ENCODE data around the gene B2M. TPM values are rescaled to one million over a fixed set of nuclear protein-coding genes. Genes with fewer than 3 reads are reported as not detected.

Gene B2M
- total and polyA plus RNA-seq, 10 of the 15 experiments (the other 5 are each of a cell fraction or from before 2014, with no cell fraction given), result 2,901 to 22,794 (median 8,374) TPM

DNA sequence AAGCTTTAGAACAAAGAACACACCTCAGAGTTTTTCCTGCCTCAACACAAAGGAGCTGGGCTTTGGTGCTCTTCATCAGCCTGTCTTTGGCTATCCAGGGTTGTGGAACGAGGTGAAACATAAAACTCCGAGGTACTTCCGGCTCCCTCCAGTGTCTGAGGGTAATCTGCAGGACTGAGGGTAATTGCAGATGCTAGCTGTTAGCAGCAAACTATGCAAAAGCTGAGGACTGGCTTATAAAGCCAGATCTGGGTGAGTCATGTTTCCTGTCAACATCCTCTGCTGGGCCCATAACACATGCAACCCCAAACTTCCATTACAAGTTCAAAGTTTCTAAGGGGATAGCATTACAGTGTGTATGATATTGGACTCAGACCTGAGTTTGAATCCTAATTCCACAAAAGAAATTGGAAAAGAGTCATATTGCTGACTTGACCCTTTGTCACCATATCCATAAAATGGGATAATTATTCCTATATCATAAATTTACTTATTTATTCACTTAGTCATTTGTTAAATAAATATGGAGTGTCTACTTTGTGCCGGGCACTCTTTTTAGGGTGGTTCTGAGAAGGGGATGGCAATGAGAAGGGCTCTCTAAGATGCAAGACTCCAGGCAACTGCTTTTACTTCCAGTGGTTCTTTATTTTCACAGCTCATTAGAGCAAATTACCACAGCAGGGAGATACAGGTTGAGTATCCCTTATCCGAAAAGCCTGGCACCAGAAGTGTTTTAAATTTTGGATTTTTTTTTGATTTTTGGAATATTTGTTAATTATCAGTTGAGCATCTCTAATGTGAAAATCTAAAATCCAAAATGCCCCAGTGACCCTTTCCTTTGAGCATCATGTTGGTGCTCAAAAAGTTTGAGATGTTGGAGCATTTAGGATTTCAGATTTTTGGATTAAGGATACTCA, 15.5 kb downstream of the B2M start (continued):
- TF ChIP-seq TBL1XR1 (IDR thresholded peaks at IDR 0.05; ENCODE audit: low read depth, low read length) (0 out of 2 replicates have a peak, but pooled peaks have one; percentile 69), POU2F2 (IDR thresholded peaks at IDR 0.05; ENCODE audit: borderline replicate concordance, low read depth, low read length) (peak; percentile 98), ZNF217 (IDR thresholded peaks at IDR 0.05) (no peak), HDGF (IDR thresholded peaks at IDR 0.05) (0 out of 2 replicates have a peak, but pooled peaks have one; percentile 27), ZSCAN29 (IDR thresholded peaks at IDR 0.05) (no peak), SP1 (IDR thresholded peaks at IDR 0.05; ENCODE audit: low read depth, low read length) (peak; percentile 64), MEF2A (IDR thresholded peaks at IDR 0.05; ENCODE audit: insufficient read depth, low read depth, low read length) (no peak), ASH2L (IDR thresholded peaks at IDR 0.05; ENCODE audit: borderline replicate concordance, low read depth) (no peak), IKZF2 (IDR thresholded peaks at IDR 0.05) (peak; percentile 44 to 50; a peak in 2 of 4 replicates), IRF4 (IDR thresholded peaks at IDR 0.05; ENCODE audit: low read depth, low read length) (no peak), POLR2AphosphoS2 (IDR thresholded peaks at IDR 0.05; ENCODE audit: low read depth, low read length) (peak; percentile 88), SMC3 (IDR thresholded peaks at IDR 0.05; ENCODE audit: borderline replicate concordance, low read length) (no peak), TCF3 (IDR thresholded peaks at IDR 0.05; ENCODE audit: borderline replicate concordance, insufficient read depth, low read depth, low read length) (peak; percentile 76; the same call in 1 of the 2 replicates), JUNB (IDR thresholded peaks at IDR 0.05) (peak; percentile 80), BRCA1 (IDR thresholded peaks at IDR 0.05; ENCODE audit: low read depth, low read length) (no peak), KAT2A (conservative IDR thresholded peaks at IDR 0.05; ENCODE audit: control insufficient read depth, low read depth, low read length) (no peak)
- TF ChIP-seq, protein P1, sequence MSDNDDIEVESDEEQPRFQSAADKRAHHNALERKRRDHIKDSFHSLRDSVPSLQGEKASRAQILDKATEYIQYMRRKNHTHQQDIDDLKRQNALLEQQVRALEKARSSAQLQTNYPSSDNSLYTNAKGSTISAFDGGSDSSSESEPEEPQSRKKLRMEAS (IDR thresholded peaks at IDR 0.05; ENCODE audit: low read depth, low read length), result no peak
- TF ChIP-seq, protein P2, sequence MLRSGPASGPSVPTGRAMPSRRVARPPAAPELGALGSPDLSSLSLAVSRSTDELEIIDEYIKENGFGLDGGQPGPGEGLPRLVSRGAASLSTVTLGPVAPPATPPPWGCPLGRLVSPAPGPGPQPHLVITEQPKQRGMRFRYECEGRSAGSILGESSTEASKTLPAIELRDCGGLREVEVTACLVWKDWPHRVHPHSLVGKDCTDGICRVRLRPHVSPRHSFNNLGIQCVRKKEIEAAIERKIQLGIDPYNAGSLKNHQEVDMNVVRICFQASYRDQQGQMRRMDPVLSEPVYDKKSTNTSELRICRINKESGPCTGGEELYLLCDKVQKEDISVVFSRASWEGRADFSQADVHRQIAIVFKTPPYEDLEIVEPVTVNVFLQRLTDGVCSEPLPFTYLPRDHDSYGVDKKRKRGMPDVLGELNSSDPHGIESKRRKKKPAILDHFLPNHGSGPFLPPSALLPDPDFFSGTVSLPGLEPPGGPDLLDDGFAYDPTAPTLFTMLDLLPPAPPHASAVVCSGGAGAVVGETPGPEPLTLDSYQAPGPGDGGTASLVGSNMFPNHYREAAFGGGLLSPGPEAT (IDR thresholded peaks at IDR 0.05; ENCODE audit: low read depth), result peak; percentile 45; the same call in 1 of the 2 replicates
- TF ChIP-seq, protein P3, sequence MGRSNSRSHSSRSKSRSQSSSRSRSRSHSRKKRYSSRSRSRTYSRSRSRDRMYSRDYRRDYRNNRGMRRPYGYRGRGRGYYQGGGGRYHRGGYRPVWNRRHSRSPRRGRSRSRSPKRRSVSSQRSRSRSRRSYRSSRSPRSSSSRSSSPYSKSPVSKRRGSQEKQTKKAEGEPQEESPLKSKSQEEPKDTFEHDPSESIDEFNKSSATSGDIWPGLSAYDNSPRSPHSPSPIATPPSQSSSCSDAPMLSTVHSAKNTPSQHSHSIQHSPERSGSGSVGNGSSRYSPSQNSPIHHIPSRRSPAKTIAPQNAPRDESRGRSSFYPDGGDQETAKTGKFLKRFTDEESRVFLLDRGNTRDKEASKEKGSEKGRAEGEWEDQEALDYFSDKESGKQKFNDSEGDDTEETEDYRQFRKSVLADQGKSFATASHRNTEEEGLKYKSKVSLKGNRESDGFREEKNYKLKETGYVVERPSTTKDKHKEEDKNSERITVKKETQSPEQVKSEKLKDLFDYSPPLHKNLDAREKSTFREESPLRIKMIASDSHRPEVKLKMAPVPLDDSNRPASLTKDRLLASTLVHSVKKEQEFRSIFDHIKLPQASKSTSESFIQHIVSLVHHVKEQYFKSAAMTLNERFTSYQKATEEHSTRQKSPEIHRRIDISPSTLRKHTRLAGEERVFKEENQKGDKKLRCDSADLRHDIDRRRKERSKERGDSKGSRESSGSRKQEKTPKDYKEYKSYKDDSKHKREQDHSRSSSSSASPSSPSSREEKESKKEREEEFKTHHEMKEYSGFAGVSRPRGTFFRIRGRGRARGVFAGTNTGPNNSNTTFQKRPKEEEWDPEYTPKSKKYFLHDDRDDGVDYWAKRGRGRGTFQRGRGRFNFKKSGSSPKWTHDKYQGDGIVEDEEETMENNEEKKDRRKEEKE (IDR thresholded peaks at IDR 0.05), result no peak
- TF ChIP-seq, protein P4, sequence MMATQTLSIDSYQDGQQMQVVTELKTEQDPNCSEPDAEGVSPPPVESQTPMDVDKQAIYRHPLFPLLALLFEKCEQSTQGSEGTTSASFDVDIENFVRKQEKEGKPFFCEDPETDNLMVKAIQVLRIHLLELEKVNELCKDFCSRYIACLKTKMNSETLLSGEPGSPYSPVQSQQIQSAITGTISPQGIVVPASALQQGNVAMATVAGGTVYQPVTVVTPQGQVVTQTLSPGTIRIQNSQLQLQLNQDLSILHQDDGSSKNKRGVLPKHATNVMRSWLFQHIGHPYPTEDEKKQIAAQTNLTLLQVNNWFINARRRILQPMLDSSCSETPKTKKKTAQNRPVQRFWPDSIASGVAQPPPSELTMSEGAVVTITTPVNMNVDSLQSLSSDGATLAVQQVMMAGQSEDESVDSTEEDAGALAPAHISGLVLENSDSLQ (IDR thresholded peaks at IDR 0.05), result no peak; the same call in 1 of the 2 replicates
- TF ChIP-seq, protein P5, sequence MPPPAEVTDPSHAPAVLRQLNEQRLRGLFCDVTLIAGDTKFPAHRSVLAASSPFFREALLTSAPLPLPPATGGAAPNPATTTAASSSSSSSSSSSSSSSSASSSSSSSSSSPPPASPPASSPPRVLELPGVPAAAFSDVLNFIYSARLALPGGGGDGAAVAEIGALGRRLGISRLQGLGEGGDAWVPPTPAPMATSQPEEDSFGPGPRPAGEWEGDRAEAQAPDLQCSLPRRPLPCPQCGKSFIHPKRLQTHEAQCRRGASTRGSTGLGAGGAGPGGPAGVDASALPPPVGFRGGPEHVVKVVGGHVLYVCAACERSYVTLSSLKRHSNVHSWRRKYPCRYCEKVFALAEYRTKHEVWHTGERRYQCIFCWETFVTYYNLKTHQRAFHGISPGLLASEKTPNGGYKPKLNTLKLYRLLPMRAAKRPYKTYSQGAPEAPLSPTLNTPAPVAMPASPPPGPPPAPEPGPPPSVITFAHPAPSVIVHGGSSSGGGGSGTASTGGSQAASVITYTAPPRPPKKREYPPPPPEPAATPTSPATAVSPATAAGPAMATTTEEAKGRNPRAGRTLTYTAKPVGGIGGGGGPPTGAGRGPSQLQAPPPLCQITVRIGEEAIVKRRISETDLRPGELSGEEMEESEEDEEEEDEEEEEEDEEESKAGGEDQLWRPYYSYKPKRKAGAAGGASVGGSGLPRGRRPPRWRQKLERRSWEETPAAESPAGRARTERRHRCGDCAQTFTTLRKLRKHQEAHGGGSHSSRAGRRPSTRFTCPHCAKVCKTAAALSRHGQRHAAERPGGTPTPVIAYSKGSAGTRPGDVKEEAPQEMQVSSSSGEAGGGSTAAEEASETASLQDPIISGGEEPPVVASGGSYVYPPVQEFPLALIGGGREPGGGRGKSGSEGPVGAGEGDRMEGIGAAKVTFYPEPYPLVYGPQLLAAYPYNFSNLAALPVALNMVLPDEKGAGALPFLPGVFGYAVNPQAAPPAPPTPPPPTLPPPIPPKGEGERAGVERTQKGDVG (CRISPR knock-in tag; IDR thresholded peaks at IDR 0.05), result peak; percentile 77
